Measurements from ENCODE around the gene S1PR5.

Gene S1PR5

GRCh38 chr19:10478903-10479384 lies 38.3 kb downstream of the S1PR5 start:
- TF ChIP-seq CTCF (IDR thresholded peaks at IDR 0.05; ENCODE audit: low read depth, low read length): no peak
- no peak overlapping the region for H3K27ac ChIP-seq
- no peaks in the 10 kb centered on the region for H3K27me3 ChIP-seq (ENCODE audit: insufficient read depth, low read depth, severe bottlenecking)
- H3K4me3 ChIP-seq (ENCODE audit: low read depth, low read length): no peak overlapping the region
- no peaks in the 10 kb centered on the region for H3K9me3 ChIP-seq (ENCODE audit: severe bottlenecking)
- DNase-seq: peak; percentile 43
- H3K36me3 ChIP-seq: peaks cover 13% of the 10 kb centered on the region

GRCh38 chr19:10478476-10478875 lies 38.8 kb downstream of the S1PR5 start:
- Histone ChIP-seq H3K9me3 (ENCODE audit: severe bottlenecking) (no peaks in the 10 kb centered on the region), H3K4me3 (ENCODE audit: low read depth, low read length) (no peak overlapping the region), H3K27me3 (ENCODE audit: insufficient read depth, low read depth, severe bottlenecking) (no peaks in the 10 kb centered on the region), H3K27ac (no peak overlapping the region), H3K36me3 (peaks cover 8% of the 10 kb centered on the region)
- DNase-seq: no peak
- TF ChIP-seq CTCF (IDR thresholded peaks at IDR 0.05; ENCODE audit: low read depth, low read length): no peak

GRCh38 chr19:10474962-10475451 lies 42.2 kb downstream of the S1PR5 start:
- TF ChIP-seq CTCF (IDR thresholded peaks at IDR 0.05; ENCODE audit: low read depth, low read length): no peak
- H3K36me3 ChIP-seq: no peaks in the 10 kb centered on the region
- H3K27ac ChIP-seq: no peak overlapping the region
- no peaks in the 10 kb centered on the region for H3K9me3 ChIP-seq (ENCODE audit: severe bottlenecking)
- no peaks in the 10 kb centered on the region for H3K27me3 ChIP-seq (ENCODE audit: insufficient read depth, low read depth, severe bottlenecking)
- no peak for DNase-seq
- H3K4me3 ChIP-seq (ENCODE audit: low read depth, low read length): no peak overlapping the region

GRCh38 chr19:10473192-10473591 lies 44.1 kb downstream of the S1PR5 start:
- no peaks in the 10 kb centered on the region for H3K9me3 ChIP-seq (ENCODE audit: severe bottlenecking)
- no peak overlapping the region for H3K4me3 ChIP-seq (ENCODE audit: low read depth, low read length)
- H3K36me3 ChIP-seq: no peaks in the 10 kb centered on the region
- no peak overlapping the region for H3K27ac ChIP-seq
- no peaks in the 10 kb centered on the region for H3K27me3 ChIP-seq (ENCODE audit: insufficient read depth, low read depth, severe bottlenecking)
- TF ChIP-seq CTCF (IDR thresholded peaks at IDR 0.05; ENCODE audit: low read depth, low read length): no peak
- no peak for DNase-seq

- TF ChIP-seq CTCF (IDR thresholded peaks at IDR 0.05; ENCODE audit: low read depth, low read length): peak; percentile 32
- no peak for DNase-seq
- Histone ChIP-seq H3K27me3 (ENCODE audit: insufficient read depth, low read depth, severe bottlenecking) (no peaks in the 10 kb centered on the region), H3K27ac (no peak overlapping the region), H3K9me3 (ENCODE audit: severe bottlenecking) (no peaks in the 10 kb centered on the region), H3K36me3 (peaks cover 2% of the 10 kb centered on the region; the same call in 1 of the 2 replicates), H3K4me3 (ENCODE audit: low read depth, low read length) (no peak overlapping the region)
Observed at GRCh38 chr19:10471909-10472308, 45.3 kb downstream of the S1PR5 start.

- peaks cover 18% of the 10 kb centered on the region for H3K36me3 ChIP-seq
- no peak overlapping the region for H3K4me3 ChIP-seq (ENCODE audit: low read depth, low read length)
- DNase-seq: no peak
- H3K9me3 ChIP-seq (ENCODE audit: severe bottlenecking): no peaks in the 10 kb centered on the region
- no peak overlapping the region for H3K27ac ChIP-seq
- no peaks in the 10 kb centered on the region for H3K27me3 ChIP-seq (ENCODE audit: insufficient read depth, low read depth, severe bottlenecking)
- no peak for TF ChIP-seq CTCF (IDR thresholded peaks at IDR 0.05; ENCODE audit: low read depth, low read length)
Observed at GRCh38 chr19:10468133-10468532, 49.1 kb downstream of the S1PR5 start.
